Gastrocnemius medialis (tissue), 4 donors: ENCODE results near the gene ZNF548.

Source experiments
- POLR2A ChIP-seq, 2 donors: fragments of 450-650 bp; IDR thresholded peaks; one replicate each; pipeline ENCODE4 v1.6.1; 2017; ENCODE audit warnings: antibody characterized with exemption in 2 of 2, mild to moderate bottlenecking in 2 of 2, moderate library complexity in 2 of 2
- TF ChIP-seq, protein P1 (sequence below), 5 experiments: fragments of 450-650 bp in 3 of 5; fragments of 200-600 bp in 2 of 5; sonication (generic) in 2 of 5; IDR thresholded peaks in 4 of 5; conservative IDR thresholded peaks in 1 of 5; 1 replicate in 4 of 5; 2 replicates in 1 of 5; pipeline ENCODE4 v1.5.1; 2016 to 2019; ENCODE audit warnings: antibody characterized with exemption in 5 of 5, mild to moderate bottlenecking in 3 of 5, moderate library complexity in 3 of 5

DNA sequence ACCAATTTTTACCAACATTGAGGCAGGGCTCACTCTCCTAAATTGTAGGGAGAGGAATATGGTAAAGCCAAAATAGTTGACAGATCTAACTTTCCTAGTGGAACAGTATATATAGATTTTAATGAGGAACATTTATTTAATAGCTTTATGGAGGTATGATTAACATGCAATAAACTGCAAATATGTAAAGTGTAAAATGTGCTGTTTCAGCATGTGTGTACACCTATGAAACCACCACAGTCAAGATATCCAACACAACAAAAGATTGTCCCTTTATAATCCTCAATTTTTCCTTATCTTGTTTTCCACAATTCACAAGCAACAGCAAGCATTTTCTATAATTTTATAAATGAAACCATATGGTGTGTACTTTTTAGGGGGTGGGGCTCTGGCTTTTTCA, 30.4 kb upstream of the ZNF548 start:
- TF ChIP-seq, protein P1, sequence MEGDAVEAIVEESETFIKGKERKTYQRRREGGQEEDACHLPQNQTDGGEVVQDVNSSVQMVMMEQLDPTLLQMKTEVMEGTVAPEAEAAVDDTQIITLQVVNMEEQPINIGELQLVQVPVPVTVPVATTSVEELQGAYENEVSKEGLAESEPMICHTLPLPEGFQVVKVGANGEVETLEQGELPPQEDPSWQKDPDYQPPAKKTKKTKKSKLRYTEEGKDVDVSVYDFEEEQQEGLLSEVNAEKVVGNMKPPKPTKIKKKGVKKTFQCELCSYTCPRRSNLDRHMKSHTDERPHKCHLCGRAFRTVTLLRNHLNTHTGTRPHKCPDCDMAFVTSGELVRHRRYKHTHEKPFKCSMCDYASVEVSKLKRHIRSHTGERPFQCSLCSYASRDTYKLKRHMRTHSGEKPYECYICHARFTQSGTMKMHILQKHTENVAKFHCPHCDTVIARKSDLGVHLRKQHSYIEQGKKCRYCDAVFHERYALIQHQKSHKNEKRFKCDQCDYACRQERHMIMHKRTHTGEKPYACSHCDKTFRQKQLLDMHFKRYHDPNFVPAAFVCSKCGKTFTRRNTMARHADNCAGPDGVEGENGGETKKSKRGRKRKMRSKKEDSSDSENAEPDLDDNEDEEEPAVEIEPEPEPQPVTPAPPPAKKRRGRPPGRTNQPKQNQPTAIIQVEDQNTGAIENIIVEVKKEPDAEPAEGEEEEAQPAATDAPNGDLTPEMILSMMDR (IDR thresholded peaks at IDR 0.05 in 4 of 5, conservative IDR thresholded peaks at IDR 0.05 in 1 of 5) = no peak
- TF ChIP-seq POLR2A (IDR thresholded peaks at IDR 0.05) = no peak
